HUES6 (cell line): ENCODE results near the gene ELMO1.

Source experiments
- H3K27ac ChIP-seq: 2 replicates; pipeline ENCODE4 v1.7.0; 2013; ENCODE audit warnings: low read depth, mild to moderate bottlenecking, low read length, inconsistent platforms
- H3K27me3 ChIP-seq: 2 replicates; pipeline ENCODE4 v1.6.1; 2013; ENCODE audit warnings: low read length; ENCODE audit not compliant: control insufficient read depth, insufficient read depth
- H3K36me3 ChIP-seq: 2 replicates; pipeline ENCODE4 v1.6.1; 2013; ENCODE audit warnings: low read length; ENCODE audit not compliant: control insufficient read depth, insufficient read depth
- H3K4me1 ChIP-seq: 2 replicates; pipeline ENCODE4 v1.6.1; 2013; ENCODE audit warnings: low read length; ENCODE audit not compliant: control insufficient read depth, insufficient read depth
- H3K4me3 ChIP-seq: 2 replicates; pipeline ENCODE4 v1.5.1; 2013; ENCODE audit warnings: low read depth, low read length
- H3K9ac ChIP-seq: one replicate; pipeline ENCODE4 v1.6.1; 2013; ENCODE audit warnings: mild to moderate bottlenecking, low read length
- H3K9me3 ChIP-seq: 2 replicates; pipeline ENCODE4 v1.6.1; 2013; ENCODE audit warnings: low read depth, low read length; ENCODE audit not compliant: control insufficient read depth, insufficient read depth

Gene ELMO1

GRCh38 chr7:37430640-37431039 is 18.0 kb downstream of the ELMO1 start:
- H3K4me3 ChIP-seq = no peak overlapping the region
- H3K4me1 ChIP-seq = no peaks in the 10 kb centered on the region
- no peak overlapping the region for H3K9ac ChIP-seq
- H3K9me3 ChIP-seq = no peaks in the 10 kb centered on the region
- H3K36me3 ChIP-seq = no peaks in the 10 kb centered on the region
- H3K27me3 ChIP-seq = no peaks in the 10 kb centered on the region
- H3K27ac ChIP-seq = no peak overlapping the region

- H3K9me3 ChIP-seq = no peaks in the 10 kb centered on the region
- H3K36me3 ChIP-seq = no peaks in the 10 kb centered on the region
- H3K27me3 ChIP-seq = no peaks in the 10 kb centered on the region
- no peak overlapping the region for H3K27ac ChIP-seq
- no peak overlapping the region for H3K4me3 ChIP-seq
- no peaks in the 10 kb centered on the region for H3K4me1 ChIP-seq
- H3K9ac ChIP-seq = no peak overlapping the region
Measured at GRCh38 chr7:37430171-37430570, 18.5 kb downstream of the ELMO1 start.

GRCh38 chr7:37429435-37429791 is 19.3 kb downstream of the ELMO1 start:
- Histone ChIP-seq H3K27ac (no peak overlapping the region), H3K9me3 (no peaks in the 10 kb centered on the region), H3K36me3 (no peaks in the 10 kb centered on the region)

GRCh38 chr7:37428681-37429434 is 19.8 kb downstream of the ELMO1 start:
- no peaks in the 10 kb centered on the region for H3K4me1 ChIP-seq
- no peaks in the 10 kb centered on the region for H3K36me3 ChIP-seq
- H3K9me3 ChIP-seq = no peaks in the 10 kb centered on the region
- H3K27ac ChIP-seq = no peak overlapping the region
- no peak overlapping the region for H3K4me3 ChIP-seq
- no peak overlapping the region for H3K9ac ChIP-seq
- no peaks in the 10 kb centered on the region for H3K27me3 ChIP-seq

More at GRCh38 chr7:37429435-37429791, 19.3 kb downstream of the ELMO1 start:
- Histone ChIP-seq H3K4me3 (no peak overlapping the region), H3K9ac (no peak overlapping the region), H3K4me1 (no peaks in the 10 kb centered on the region), H3K27me3 (no peaks in the 10 kb centered on the region)

- Histone ChIP-seq H3K27ac (no peak overlapping the region), H3K4me3 (no peak overlapping the region), H3K36me3 (no peaks in the 10 kb centered on the region), H3K27me3 (no peaks in the 10 kb centered on the region), H3K9ac (no peak overlapping the region), H3K4me1 (no peaks in the 10 kb centered on the region), H3K9me3 (no peaks in the 10 kb centered on the region)
Measured at GRCh38 chr7:37427276-37427940, 21.3 kb downstream of the ELMO1 start.

GRCh38 chr7:37425498-37425897 is 23.2 kb downstream of the ELMO1 start:
- no peaks in the 10 kb centered on the region for H3K36me3 ChIP-seq
- no peak overlapping the region for H3K9ac ChIP-seq
- H3K27me3 ChIP-seq = no peaks in the 10 kb centered on the region
- no peak overlapping the region for H3K4me3 ChIP-seq
- H3K9me3 ChIP-seq = no peaks in the 10 kb centered on the region
- H3K27ac ChIP-seq = no peak overlapping the region
- H3K4me1 ChIP-seq = no peaks in the 10 kb centered on the region

- Histone ChIP-seq H3K27ac (no peak overlapping the region), H3K9me3 (no peaks in the 10 kb centered on the region), H3K27me3 (no peaks in the 10 kb centered on the region), H3K9ac (no peak overlapping the region), H3K4me1 (no peaks in the 10 kb centered on the region), H3K36me3 (no peaks in the 10 kb centered on the region), H3K4me3 (no peak overlapping the region)
Measured at GRCh38 chr7:37424995-37425394, 23.7 kb downstream of the ELMO1 start.

GRCh38 chr7:37424521-37424920 is 24.1 kb downstream of the ELMO1 start:
- no peaks in the 10 kb centered on the region for H3K9me3 ChIP-seq
- no peaks in the 10 kb centered on the region for H3K27me3 ChIP-seq
- no peak overlapping the region for H3K27ac ChIP-seq
- H3K36me3 ChIP-seq = no peaks in the 10 kb centered on the region
- H3K4me1 ChIP-seq = no peaks in the 10 kb centered on the region
- no peak overlapping the region for H3K4me3 ChIP-seq
- H3K9ac ChIP-seq = no peak overlapping the region

- H3K9me3 ChIP-seq = no peaks in the 10 kb centered on the region
- no peak overlapping the region for H3K9ac ChIP-seq
- no peaks in the 10 kb centered on the region for H3K36me3 ChIP-seq
- H3K27me3 ChIP-seq = no peaks in the 10 kb centered on the region
- no peak overlapping the region for H3K4me3 ChIP-seq
- H3K27ac ChIP-seq = no peak overlapping the region
- peaks cover under 1% of the 10 kb centered on the region for H3K4me1 ChIP-seq
Measured at GRCh38 chr7:37421861-37422500, 26.7 kb downstream of the ELMO1 start.

- no peak overlapping the region for H3K4me3 ChIP-seq
- H3K27ac ChIP-seq = no peak overlapping the region
- H3K9me3 ChIP-seq = no peaks in the 10 kb centered on the region
- H3K4me1 ChIP-seq = peaks cover 9% of the 10 kb centered on the region
- no peaks in the 10 kb centered on the region for H3K27me3 ChIP-seq
- H3K9ac ChIP-seq = no peak overlapping the region
- H3K36me3 ChIP-seq = no peaks in the 10 kb centered on the region
Measured at GRCh38 chr7:37420946-37421695, 27.5 kb downstream of the ELMO1 start.

GRCh38 chr7:37419496-37419895 is 29.2 kb downstream of the ELMO1 start:
- no peak overlapping the region for H3K27ac ChIP-seq
- peaks cover 9% of the 10 kb centered on the region for H3K4me1 ChIP-seq
- no peaks in the 10 kb centered on the region for H3K27me3 ChIP-seq
- no peaks in the 10 kb centered on the region for H3K36me3 ChIP-seq
- H3K9me3 ChIP-seq = no peaks in the 10 kb centered on the region
- H3K9ac ChIP-seq = no peak overlapping the region
- no peak overlapping the region for H3K4me3 ChIP-seq
